Nucleus accumbens (tissue), 56 donors: ENCODE measurements around the gene NUMB.
"Not testable (repeated sequence)": the region's sequence is repeated elsewhere in the genome, so short reads cannot be mapped to it uniquely, and the experiment has no call there.

Experiments used
- DNase-seq, 56 donors: peaks; one replicate each; lab custom pipeline; 2025; lab: John Stamatoyannopoulos, UW

Gene NUMB

GRCh38 chr14:73369428-73369827 lies 88.9 kb downstream of the NUMB start:
- DNase-seq: no peak

- no peak for DNase-seq
Observed at GRCh38 chr14:73368616-73369015, 89.7 kb downstream of the NUMB start.

- DNase-seq: no peak
Observed at GRCh38 chr14:73365727-73366126, 92.6 kb downstream of the NUMB start.

GRCh38 chr14:73364559-73364958 lies 93.8 kb downstream of the NUMB start:
- DNase-seq: no peak

- DNase-seq: peak in 1 of 56 donors; percentile 3
Observed at GRCh38 chr14:73359445-73359844, 98.9 kb downstream of the NUMB start.

- no peak for DNase-seq
Observed at GRCh38 chr14:73358187-73358586, 100.2 kb downstream of the NUMB start.

GRCh38 chr14:73349091-73349490 lies 109.3 kb downstream of the NUMB start:
- DNase-seq: not testable (repeated sequence)

- DNase-seq: no peak
Observed at GRCh38 chr14:73344319-73344718, 114.0 kb downstream of the NUMB start.

- no peak for DNase-seq
Observed at GRCh38 chr14:73342670-73343069, 115.7 kb downstream of the NUMB start.

- DNase-seq: no peak
Observed at GRCh38 chr14:73339846-73340595, 118.3 kb downstream of the NUMB start.

- no peak for DNase-seq
Observed at GRCh38 chr14:73339206-73339605, 119.1 kb downstream of the NUMB start.

GRCh38 chr14:73338551-73338950 lies 119.8 kb downstream of the NUMB start:
- DNase-seq: no peak

- DNase-seq: no peak
Observed at GRCh38 chr14:73333031-73333430, 125.3 kb downstream of the NUMB start.

- DNase-seq: no peak
Observed at GRCh38 chr14:73325630-73326299, 132.6 kb downstream of the NUMB start.

- no peak for DNase-seq
Observed at GRCh38 chr14:73325063-73325462, 133.3 kb downstream of the NUMB start.

- DNase-seq: no peak
Observed at GRCh38 chr14:73324533-73324932, 133.8 kb downstream of the NUMB start.

GRCh38 chr14:73323896-73324399 lies 134.4 kb downstream of the NUMB start:
- DNase-seq: no peak

GRCh38 chr14:73313151-73313550 lies 145.2 kb downstream of the NUMB start:
- no peak for DNase-seq

GRCh38 chr14:73312687-73313086 lies 145.7 kb downstream of the NUMB start:
- no peak for DNase-seq

GRCh38 chr14:73311708-73312030 lies 146.7 kb downstream of the NUMB start:
- no peak for DNase-seq

- DNase-seq: not testable (repeated sequence)
Observed at GRCh38 chr14:73309207-73309606, 149.1 kb downstream of the NUMB start.

GRCh38 chr14:73307261-73307660 lies 151.1 kb downstream of the NUMB start:
- no peak for DNase-seq
